HepG2 (cell line): Measurements from ENCODE around the gene VSIR. TPM values are rescaled to one million over a fixed set of nuclear protein-coding genes. Genes with fewer than 3 reads are reported as not detected.

ENCODE experiments used
- ATAC-seq: fragments of 200-7000 bp; cut with Tn5 transposase; 3 replicates; pipeline ENCODE4 v1.9.1; 2020; ENCODE audit warnings: mild to moderate bottlenecking, moderate library complexity
- BruUV-seq: library from RNA; stranded (reverse); fragments of 400-500 nt; replicated peaks from 2 replicates; lab custom pipeline; 2021; lab: Mats Ljungman, UMichigan
- CTCF ChIA-PET: fragments of 300-600 bp; formaldehyde crosslinking; extraction: SDS; loops from one replicate; lab custom pipeline; 2021; ENCODE audit warnings: low total read pairs, inconsistent platforms, low intra/inter-chr PET ratio; lab: Yijun Ruan, JAX
- POLR2A ChIA-PET: fragments of 350-600 bp; sonication (Branson Sonifier 250); formaldehyde crosslinking; loops from one replicate; lab custom pipeline; 2020; ENCODE audit warnings: antibody characterized with exemption, inconsistent platforms; lab: Yijun Ruan, JAX
- DNase-seq: peaks from one replicate; pipeline ENCODE4 v3.0.0-alpha.2; 2015; ENCODE audit warnings: low spot score
- FAIRE-seq: peaks from 3 replicates; lab custom pipeline; 2011; peaks lifted over from hg19 to GRCh38; lab: Jason Lieb, UNC
- H2AFZ ChIP-seq: one replicate; pipeline ENCODE4 v1.6.1; 2011; ENCODE audit warnings: low read length, inconsistent platforms
- H3K27ac ChIP-seq: fragments of 300-600 bp; 3 replicates; pipeline ENCODE4 v1.8.0; 2011; ENCODE audit warnings: mixed run types, mild to moderate bottlenecking, mixed read lengths, low read length, inconsistent platforms; ENCODE audit not compliant: insufficient read depth; ENCODE audit errors: extremely low read length
- H3K27me3 ChIP-seq, 2 experiments: fragments of 200-600 bp in 1 of 2; 2 replicates in 1 of 2; 3 replicates in 1 of 2; pipeline versions ENCODE4 v1.6.0 to v1.8.0; 2011; ENCODE audit warnings: low read length in 2 of 2, mild to moderate bottlenecking in 2 of 2, moderate library complexity in 2 of 2, inconsistent platforms in 1 of 2; ENCODE audit not compliant: insufficient read depth in 2 of 2, control insufficient read depth in 1 of 2
- H3K36me3 ChIP-seq, 2 experiments: fragments of 200-600 bp in 1 of 2; replicated peaks in 1 of 2; 2 replicates in 1 of 2; 3 replicates in 1 of 2; pipeline versions ENCODE4 v1.5.1 to v1.8.0; 2011; ENCODE audit warnings: low read length in 2 of 2, inconsistent platforms in 1 of 2; ENCODE audit not compliant: insufficient read depth in 2 of 2, control insufficient read depth in 1 of 2
- H3K4me1 ChIP-seq: 2 replicates; pipeline ENCODE4 v1.5.1; 2012; ENCODE audit warnings: low read length, inconsistent platforms; ENCODE audit not compliant: insufficient read depth
- H3K4me2 ChIP-seq: 2 replicates; pipeline ENCODE4 v1.6.0; 2011; ENCODE audit warnings: low read depth, low read length, inconsistent platforms
- H3K4me3 ChIP-seq, 3 experiments: fragments of 200-600 bp in 1 of 3; sonication (generic), shearing (Covaris generic) in 1 of 3; replicated peaks in 1 of 3; 2 replicates each; pipeline ENCODE4 v1.5.1; 2011 to 2016; ENCODE audit warnings: low read length in 3 of 3, inconsistent platforms in 2 of 3, low read depth in 2 of 3, mild to moderate bottlenecking in 2 of 3, control low read depth in 1 of 3, mixed read lengths in 1 of 3; ENCODE audit not compliant: insufficient read depth in 1 of 3
- H3K79me2 ChIP-seq: one replicate; pipeline ENCODE4 v1.6.1; 2011; ENCODE audit warnings: low read length, inconsistent platforms; ENCODE audit not compliant: insufficient read depth
- H3K9ac ChIP-seq: 2 replicates; pipeline ENCODE4 v1.6.0; 2011; ENCODE audit warnings: mild to moderate bottlenecking, low read depth, low read length, inconsistent platforms; ENCODE audit not compliant: insufficient read depth
- H3K9me3 ChIP-seq: 2 replicates; pipeline ENCODE4 v1.5.1; 2012; ENCODE audit warnings: mild to moderate bottlenecking, low read length
- H4K20me1 ChIP-seq: 2 replicates; pipeline ENCODE4 v1.6.0; 2011; ENCODE audit warnings: inconsistent platforms, mild to moderate bottlenecking, low read length, moderate library complexity; ENCODE audit not compliant: insufficient read depth
- DMTF1 ChIP-seq: sonication (generic); formaldehyde crosslinking; IDR thresholded peaks from 2 replicates; pipeline ENCODE4 v1.4.0; 2020; ENCODE audit warnings: mild to moderate bottlenecking, missing genetic modification reagents
- HBP1 ChIP-seq: IDR thresholded peaks from 2 replicates; pipeline ENCODE4 v1.6.1; 2016; ENCODE audit warnings: low read depth, control low read depth
- IKZF4 ChIP-seq: sonication (generic); formaldehyde crosslinking; IDR thresholded peaks from 2 replicates; pipeline ENCODE4 v1.5.1; 2020; ENCODE audit warnings: borderline replicate concordance, mild to moderate bottlenecking, low read depth, missing genetic modification reagents; ENCODE audit errors: not compliant biosample characterization
- SOX13 ChIP-seq, 3 experiments: fragments of 450-650 bp in 1 of 3; sonication (generic) in 1 of 3; formaldehyde crosslinking in 1 of 3; IDR thresholded peaks in 2 of 3; conservative IDR thresholded peaks in 1 of 3; 2 replicates each; pipeline versions ENCODE4 v1.5.0 to v1.6.1; 2016 to 2020; ENCODE audit warnings: antibody characterized with exemption in 1 of 3, mild to moderate bottlenecking in 1 of 3, missing compliant biosample characterization in 1 of 3, missing genetic modification reagents in 1 of 3, moderate library complexity in 1 of 3
- TCF12 ChIP-seq, 2 experiments: fragments of 450-650 bp in 1 of 2; sonication (generic) in 1 of 2; formaldehyde crosslinking in 1 of 2; IDR thresholded peaks; 2 replicates each; pipeline versions ENCODE4 v1.6.1 to v1.8.0; 2017 to 2022; ENCODE audit warnings: antibody characterized with exemption in 1 of 2, mild to moderate bottlenecking in 1 of 2, missing genetic modification reagents in 1 of 2, moderate library complexity in 1 of 2
- WGBS: methylation state at CpG from one replicate; pipeline ENCODE4 v1.1.6; 2017; ENCODE audit warnings: low lambda C conversion rate; 5-methylcytosine and 5-hydroxymethylcytosine counted together
- in situ Hi-C: cut with HindIII; loops from 2 replicates; pipeline ENCODE4 v1.10.0; 2017; ENCODE audit warnings: low pct_unique_long_range_greater_than_20kb; ENCODE audit not compliant: extremely low pct_ligation_motif_present
- intact Hi-C: fragments of 100-400 bp; cut with micrococcal nuclease; formaldehyde crosslinking; loops from one replicate; pipeline ENCODE4 v1.10.0; 2022; ENCODE audit not compliant: unreplicated experiment
- polyA plus RNA-seq, 8 experiments: library from polyadenylated mRNA; depleted of rRNA in 3 of 8; stranded (reverse) in 7 of 8; unstranded in 1 of 8; fragments of >200 nt; fragmentation: Illumina TruSeq in 4 of 8; extraction: Trizol in 4 of 8; gene quantifications; 2 replicates each; pipeline versions ENCODE4 v1.2.1 to v1.2.3, GENCODE V29; 2011 to 2016; ENCODE audit warnings: low read depth in 4 of 8, missing spikeins in 1 of 8, mixed read lengths in 1 of 8; ENCODE audit not compliant: insufficient read depth in 1 of 8
- total RNA-seq, 5 experiments: library from RNA; depleted of rRNA; stranded (reverse); fragments of >200 nt; fragmentation: Illumina TruSeq; extraction: Trizol; gene quantifications; 2 replicates each; pipeline ENCODE4 v1.2.3, GENCODE V29; 2016; ENCODE audit warnings: low read depth in 1 of 5

Gene VSIR
- total and polyA plus RNA-seq, 2 of the 13 experiments (the other 11 are each of a cell fraction or from before 2014, with no cell fraction given), result 0.44 to 3.2 TPM

- Histone ChIP-seq H3K27me3 (peaks cover 2 to 68% of the 10 kb centered on the region in 2 experiments; a peak in 3 of 5 replicates), H3K27ac (no peak overlapping the region), H3K4me3 (no peak overlapping the region), H3K9me3 (no peaks in the 10 kb centered on the region), H3K36me3 (no peaks in the 10 kb centered on the region), H3K9ac (no peak overlapping the region), H3K4me2 (no peak overlapping the region), H4K20me1 (no peaks in the 10 kb centered on the region), H3K4me1 (no peaks in the 10 kb centered on the region), H3K79me2 (no peaks in the 10 kb centered on the region), H2AFZ (no peak overlapping the region)
- intact Hi-C loops (no loop called here), in situ Hi-C loops (no loop called here)
- 8% methylated on average over 8 of the region's 17 CpGs for WGBS
- no peak for ATAC-seq
- ChIA-PET CTCF (no interaction called here), POLR2A (no interaction called here)
- no TSS peak for BruUV-seq
- no peak for FAIRE-seq
- TF ChIP-seq SOX13 (IDR thresholded peaks at IDR 0.05), result no peak
- no peak for TF ChIP-seq SOX13 (CRISPR knock-in tag; conservative IDR thresholded peaks at IDR 0.05 in 1 of 2, IDR thresholded peaks at IDR 0.05 in 1 of 2)
- TF ChIP-seq DMTF1 (CRISPR knock-in tag), result no peak
- DNase-seq, result no peak
These were observed 10.8 kb upstream of the VSIR start for GRCh38 chr10:71783917-71784678.

GRCh38 chr10:71782917-71783490 is 9.7 kb upstream of the VSIR start:
- no TSS peak for BruUV-seq
- intact Hi-C loops, result no loop called here

More at GRCh38 chr10:71782917-71783490, 9.7 kb upstream of the VSIR start:
- no peak for TF ChIP-seq HBP1
- TF ChIP-seq IKZF4 (CRISPR knock-in tag), result no peak
- no peak for TF ChIP-seq TCF12 (IDR thresholded peaks at IDR 0.05)
- no peak for TF ChIP-seq TCF12 (CRISPR knock-in tag; IDR thresholded peaks at IDR 0.05)
- TF ChIP-seq, all 625 proteins: peak for 0
- no peaks in the 10 kb centered on the region for H3K9me3 ChIP-seq
- H3K27ac ChIP-seq, result no peak overlapping the region
- no peaks in the 10 kb centered on the region for H4K20me1 ChIP-seq
- 14% methylated on average over 7 of the region's 7 CpGs for WGBS
- no peak overlapping the region for H3K4me3 ChIP-seq
- ATAC-seq, result no peak
- no peaks in the 10 kb centered on the region for H3K4me1 ChIP-seq
- H3K36me3 ChIP-seq, result no peaks in the 10 kb centered on the region
- H2AFZ ChIP-seq, result no peak overlapping the region
- no peak overlapping the region for H3K9ac ChIP-seq
- no peak for FAIRE-seq
- H3K27me3 ChIP-seq, result peaks cover 2 to 69% of the 10 kb centered on the region in 2 experiments; a peak in 3 of 5 replicates
- ChIA-PET CTCF (no interaction called here), POLR2A (no interaction called here)
- no peak overlapping the region for H3K4me2 ChIP-seq
- DNase-seq, result no peak
- in situ Hi-C loops, result no loop called here
- H3K79me2 ChIP-seq, result no peaks in the 10 kb centered on the region
